HG02852 (cell line): Measurements from ENCODE around the gene CHD9.
"Not testable (repeated sequence)": the region's sequence is repeated elsewhere in the genome, so short reads cannot be mapped to it uniquely, and the experiment has no call there.

Source experiments
- ATAC-seq: cut with Tn5 transposase; IDR thresholded peaks from one replicate; pipeline ENCODE4 v1.9.1; 2021; ENCODE audit warnings: mild to moderate bottlenecking, moderate library complexity; ENCODE audit not compliant: unreplicated experiment

Gene CHD9

GRCh38 chr16:53249331-53249730 is 194.5 kb downstream of the CHD9 start:
- no peak for ATAC-seq

DNA sequence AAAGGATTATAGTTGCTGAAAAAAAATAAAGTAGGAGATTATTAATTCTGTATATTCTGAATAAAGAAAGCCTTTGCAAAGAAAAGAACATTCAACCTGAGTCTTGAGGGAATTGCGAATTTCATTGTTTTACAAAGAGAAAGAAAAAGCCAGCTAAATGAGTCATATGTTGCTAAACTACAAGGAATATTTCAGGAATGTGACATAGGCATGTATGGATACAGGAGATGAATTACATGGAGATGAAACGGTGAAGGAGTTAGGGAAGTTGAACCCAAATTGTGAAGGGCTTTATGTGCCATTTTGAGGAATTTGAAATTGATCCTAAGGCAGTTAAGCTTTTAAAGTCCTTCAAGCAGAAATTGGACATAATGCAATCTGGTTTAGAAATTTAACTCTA is 202.2 kb downstream of the CHD9 start:
- no peak for ATAC-seq

GRCh38 chr16:53258809-53259208 is 204.0 kb downstream of the CHD9 start:
- ATAC-seq: no peak

DNA sequence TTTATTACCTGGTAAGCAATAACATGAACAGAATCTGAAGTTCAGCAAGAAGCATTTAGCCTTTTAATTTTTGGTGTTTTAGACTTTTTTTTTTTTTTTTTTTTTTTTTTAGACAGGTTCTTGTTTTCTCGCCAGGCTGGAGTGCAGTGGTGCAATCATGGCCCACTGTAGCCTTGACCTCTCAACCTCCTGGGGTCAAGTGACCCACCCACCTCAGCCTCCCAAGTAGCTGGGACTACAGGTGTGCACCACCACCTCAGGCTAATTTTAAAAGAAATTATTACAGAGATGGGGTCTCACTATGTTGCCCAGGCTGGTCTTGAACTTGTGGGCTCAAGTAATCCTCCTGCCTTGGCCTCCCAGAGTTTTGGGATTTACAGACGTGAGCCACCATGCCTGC is 206.5 kb downstream of the CHD9 start:
- ATAC-seq: no peak

GRCh38 chr16:53262645-53263044 is 207.9 kb downstream of the CHD9 start:
- no peak for ATAC-seq

DNA sequence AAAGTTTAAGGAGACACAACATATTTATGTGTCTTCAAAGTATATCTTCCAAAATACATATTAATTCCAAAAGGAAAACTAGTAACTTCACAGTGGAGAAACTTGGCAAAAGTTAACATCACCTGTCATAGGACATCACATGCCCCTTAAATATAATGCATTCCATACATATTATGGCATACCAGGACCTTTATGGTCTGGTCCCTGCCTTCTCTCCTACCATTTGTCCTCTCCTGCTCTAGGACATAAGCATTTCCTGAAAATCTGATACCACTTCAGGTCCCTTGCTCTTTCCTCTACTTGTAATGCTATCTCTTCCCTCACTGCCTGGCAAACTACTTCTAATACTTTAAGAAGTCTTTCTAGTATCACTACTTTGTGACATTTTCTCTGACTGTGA is 211.4 kb downstream of the CHD9 start:
- no peak for ATAC-seq

GRCh38 chr16:53278498-53278897 is 223.7 kb downstream of the CHD9 start:
- not testable (repeated sequence) for ATAC-seq

DNA sequence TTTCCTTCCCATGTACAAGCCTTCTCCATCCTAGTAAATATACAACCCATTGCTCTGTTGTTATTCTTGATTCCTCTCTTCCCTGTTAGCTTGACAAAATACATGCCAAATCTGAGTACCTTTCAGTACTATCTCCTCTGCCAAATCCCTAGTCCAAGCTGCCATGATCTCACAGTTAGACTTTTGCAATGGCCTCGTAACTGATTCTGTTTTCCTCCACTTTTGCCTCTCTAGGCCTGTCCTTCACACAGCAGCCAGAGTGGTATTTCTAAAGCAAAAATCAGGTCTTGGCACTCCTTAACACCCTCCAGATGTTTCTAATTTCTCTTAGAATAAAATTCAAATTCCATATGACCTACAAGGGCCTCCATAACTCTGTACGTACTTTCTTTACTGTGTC is 226.5 kb downstream of the CHD9 start:
- ATAC-seq: no peak

- no peak for ATAC-seq
These were observed 227.1 kb downstream of the CHD9 start for GRCh38 chr16:53281859-53282258.

- no peak for ATAC-seq
These were observed 227.5 kb downstream of the CHD9 start for GRCh38 chr16:53282328-53282727.

DNA sequence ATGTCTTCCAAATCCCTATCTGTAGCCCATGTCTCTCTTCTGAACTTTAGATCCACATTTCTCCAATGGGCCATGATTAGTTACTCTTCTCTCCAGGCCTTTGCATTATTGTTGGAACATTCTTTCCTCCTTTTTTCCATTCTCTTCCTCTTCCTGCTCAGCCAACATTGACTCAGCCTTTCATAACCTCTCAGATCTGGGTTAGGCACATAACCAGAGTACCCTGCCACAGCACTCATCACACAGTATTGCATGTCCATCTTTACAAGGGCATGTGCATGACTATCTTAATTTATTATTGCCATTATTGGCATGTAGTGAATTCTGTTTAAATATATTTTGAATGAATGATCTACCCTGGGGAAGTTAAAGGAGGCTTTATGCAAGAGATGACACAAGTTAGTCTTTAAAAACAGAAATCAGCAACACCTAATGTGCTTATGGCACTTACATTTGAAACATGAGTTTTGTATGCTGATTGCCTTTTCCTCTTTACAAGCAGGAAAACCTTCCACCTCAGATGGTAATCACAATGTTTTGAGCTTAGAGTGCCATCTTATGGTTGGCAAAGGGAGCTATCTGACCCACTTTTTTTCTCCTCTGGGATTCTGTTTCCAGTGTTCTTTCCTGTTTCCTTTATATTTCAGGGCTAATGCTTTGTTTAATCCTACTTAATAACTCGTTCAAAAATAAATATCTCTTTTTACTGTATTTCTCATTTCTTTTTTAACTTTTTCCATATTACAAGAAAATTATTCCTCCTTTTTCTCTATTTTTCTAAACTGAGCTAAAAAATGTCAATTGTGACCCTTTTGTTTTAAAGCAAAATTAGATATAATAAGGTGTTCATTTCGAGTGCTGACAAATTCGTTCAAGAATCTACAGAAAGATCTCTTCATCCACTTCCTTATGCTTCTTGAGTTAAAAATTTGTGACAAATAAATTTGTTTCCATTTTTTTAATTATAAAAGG is 228.5 kb downstream of the CHD9 start:
- no peak for ATAC-seq

DNA sequence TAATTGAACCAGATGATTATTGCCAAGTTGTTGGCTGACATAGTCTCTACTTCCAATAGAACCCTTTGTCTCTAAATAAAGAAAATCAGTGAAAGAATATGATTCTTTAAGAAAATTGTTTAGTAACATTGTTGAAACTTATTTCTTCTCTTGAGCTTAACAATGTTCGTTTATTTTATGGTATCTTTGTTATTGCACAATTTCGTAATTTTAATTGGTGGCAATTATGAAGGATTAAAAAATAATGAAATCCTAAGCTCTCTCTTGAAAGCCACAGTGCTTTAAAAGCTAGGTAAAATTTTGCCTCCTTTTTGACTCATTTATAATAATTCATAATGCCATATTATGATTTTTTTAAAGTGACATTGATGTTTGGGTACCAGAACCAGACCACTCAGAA is 230.4 kb downstream of the CHD9 start:
- ATAC-seq: no peak

DNA sequence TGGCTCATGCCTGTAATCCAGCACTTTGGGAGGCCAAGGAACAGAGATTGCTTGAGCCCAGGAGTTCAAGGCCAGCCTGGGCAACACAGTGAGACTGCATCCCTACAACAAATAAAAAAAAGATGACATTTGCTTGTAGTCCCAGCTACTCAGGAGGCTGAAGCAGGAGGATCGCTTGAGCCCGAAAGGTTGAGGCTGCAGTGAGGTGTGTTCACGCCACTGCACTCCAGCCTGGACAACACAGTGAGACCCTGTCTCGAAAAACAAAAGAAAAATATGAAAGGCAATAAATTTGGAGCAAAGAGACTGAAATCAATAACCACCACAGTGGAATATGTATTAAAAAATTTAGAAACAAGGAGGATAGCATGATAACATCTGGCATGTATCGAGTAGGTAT is 235.7 kb downstream of the CHD9 start:
- ATAC-seq: no peak

DNA sequence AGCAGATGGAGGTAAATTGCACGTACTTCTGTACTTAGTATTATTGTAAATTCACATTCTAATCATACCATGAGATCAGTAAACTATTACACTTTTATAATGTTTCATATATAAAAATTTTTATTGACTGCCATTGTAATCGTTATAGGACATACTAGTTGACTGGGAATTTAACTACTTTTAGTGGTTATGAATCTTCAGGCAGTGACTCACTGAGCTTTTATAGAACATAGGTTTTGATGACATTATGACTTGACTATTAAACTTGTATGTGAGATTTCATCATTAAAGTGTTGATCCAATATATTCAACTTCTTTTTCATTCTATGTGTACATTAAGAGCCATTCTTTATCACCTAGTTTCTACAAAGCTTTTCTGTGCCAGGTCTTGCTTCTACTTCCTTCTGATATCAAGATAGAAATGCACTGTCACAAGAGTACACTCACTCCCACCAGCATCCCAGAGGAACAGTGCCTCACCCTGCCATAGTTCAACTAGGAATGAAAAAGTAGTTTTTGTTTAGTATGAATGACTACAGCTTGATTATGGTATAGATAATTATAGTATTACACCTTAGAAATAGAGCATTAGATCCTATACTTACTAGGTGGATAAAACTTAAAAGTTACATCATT is 237.1 kb downstream of the CHD9 start:
- ATAC-seq: no peak

GRCh38 chr16:53297477-53297876 is 242.7 kb downstream of the CHD9 start:
- no peak for ATAC-seq

DNA sequence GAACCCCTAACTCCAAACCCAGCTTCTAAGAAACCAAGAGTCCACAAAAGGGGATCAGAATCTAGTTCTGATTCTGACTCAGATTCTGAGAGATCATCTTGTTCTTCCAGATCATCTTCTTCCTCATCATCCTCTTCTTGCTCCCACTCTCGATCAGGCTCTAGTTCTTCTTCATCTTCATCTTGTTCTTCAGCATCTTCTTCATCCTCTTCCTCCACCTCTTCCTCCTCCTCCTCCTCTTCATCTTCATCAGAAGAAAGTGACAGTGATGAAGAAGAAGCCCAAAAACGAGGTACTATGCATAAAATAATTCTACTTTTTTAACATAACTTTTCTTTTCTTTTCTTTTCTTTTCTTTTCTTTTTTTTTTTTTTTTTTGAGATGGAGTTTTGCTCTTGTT is 249.5 kb downstream of the CHD9 start:
- no peak for ATAC-seq

DNA sequence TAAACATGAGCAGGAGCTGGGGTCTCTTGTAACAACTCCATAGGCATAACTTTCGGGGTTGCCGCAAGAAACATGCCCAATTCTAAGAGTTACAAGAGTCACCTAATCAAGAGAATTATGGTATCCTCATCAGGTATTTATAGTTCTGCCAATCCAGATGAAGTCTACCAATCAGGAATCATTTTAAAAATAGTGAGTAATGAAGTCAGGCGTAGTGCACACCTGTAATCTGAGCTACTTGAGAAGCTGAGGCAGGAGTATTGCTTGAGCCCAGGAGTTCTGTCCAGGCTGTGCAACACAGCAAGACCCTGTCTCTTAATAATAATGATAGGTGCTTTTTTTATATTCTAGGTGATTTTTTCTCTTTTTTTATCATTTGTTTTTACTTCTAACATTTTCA is 251.0 kb downstream of the CHD9 start:
- ATAC-seq: no peak

- ATAC-seq: no peak
These were observed 254.7 kb downstream of the CHD9 start for GRCh38 chr16:53309457-53309856.

- ATAC-seq: no peak
These were observed 266.2 kb downstream of the CHD9 start for GRCh38 chr16:53320992-53321391.

DNA sequence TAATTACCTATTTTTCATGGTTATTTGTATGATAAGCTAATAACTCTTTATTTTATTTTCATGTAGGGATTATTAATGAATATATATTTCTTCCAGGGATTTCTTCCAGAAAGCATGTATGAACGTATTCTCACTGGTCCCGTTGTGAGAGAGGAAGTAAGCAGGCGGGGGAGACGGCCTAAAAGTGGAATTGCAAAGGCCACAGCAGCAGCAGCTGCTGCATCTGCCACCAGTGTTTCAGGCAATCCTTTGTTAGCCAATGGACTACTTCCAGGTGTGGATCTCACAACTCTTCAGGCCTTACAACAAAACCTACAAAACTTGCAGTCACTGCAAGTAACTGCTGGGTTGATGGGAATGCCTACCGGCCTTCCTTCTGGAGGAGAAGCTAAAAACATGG is 269.1 kb downstream of the CHD9 start:
- ATAC-seq: no peak

DNA sequence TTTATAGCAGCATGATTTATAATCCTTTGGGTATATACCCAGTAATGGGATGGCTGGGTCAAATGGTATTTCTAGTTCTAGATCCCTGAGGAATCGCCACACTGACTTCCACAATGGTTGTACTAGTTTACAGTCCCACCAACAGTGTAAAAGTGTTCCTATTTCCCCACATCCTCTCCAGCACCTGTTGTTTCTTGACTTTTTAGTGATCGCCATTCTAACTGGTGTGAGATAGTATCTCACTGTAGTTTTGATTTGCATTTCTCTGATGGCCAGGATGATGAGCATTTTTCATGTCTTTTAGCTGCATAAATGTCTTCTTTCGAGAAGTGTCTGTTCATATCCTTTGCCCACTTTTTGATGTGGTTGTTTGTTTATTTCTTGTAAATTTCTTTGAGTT is 276.2 kb downstream of the CHD9 start:
- ATAC-seq: not testable (repeated sequence)

DNA sequence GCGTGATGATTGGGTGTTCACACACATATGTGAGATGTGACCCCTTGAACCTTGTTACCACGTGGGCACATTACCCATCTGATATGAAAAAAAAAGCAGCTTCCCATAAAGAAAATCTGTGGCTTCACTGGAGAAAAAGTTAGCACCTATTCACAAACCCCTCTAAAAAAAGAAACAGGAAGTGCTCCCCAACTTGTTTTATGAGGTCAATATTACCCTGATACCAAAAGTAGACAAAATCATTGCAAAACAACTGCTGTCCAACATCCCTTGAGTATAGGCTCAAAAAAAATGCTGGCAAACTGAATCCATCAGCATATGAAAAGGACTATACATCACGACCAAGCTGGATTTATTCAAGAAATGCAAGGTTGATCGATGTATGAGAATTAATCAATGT is 279.8 kb downstream of the CHD9 start:
- no peak for ATAC-seq
